H1 (cell line): Measurements from ENCODE around the gene PBX3.

Experiments
- ATF2 ChIP-seq: IDR thresholded peaks from 2 replicates; pipeline ENCODE4 v1.6.1; 2012; ENCODE audit warnings: low read length, inconsistent platforms
- KDM1A ChIP-seq: fragments of 200-600, 300-600 bp; sonication (generic); IDR thresholded peaks from 2 replicates; pipeline ENCODE4 v1.7.1; 2016; ENCODE audit warnings: mild to moderate bottlenecking, low read length, borderline replicate concordance
- RBBP5 ChIP-seq: IDR thresholded peaks from 2 replicates; pipeline ENCODE4 v1.7.1; 2012; ENCODE audit warnings: low read depth, mild to moderate bottlenecking, inconsistent platforms, low read length, moderate library complexity, borderline replicate concordance
- TF ChIP-seq, protein P1 (sequence below), 3 experiments: IDR thresholded peaks; 1 replicate in 2 of 3; 2 replicates in 1 of 3; pipeline versions ENCODE4 v1.5.1 to v1.6.1; 2011; ENCODE audit warnings: low read length in 3 of 3, mild to moderate bottlenecking in 3 of 3, inconsistent platforms in 2 of 3, low read depth in 1 of 3, moderate library complexity in 1 of 3; ENCODE audit not compliant: insufficient read depth in 1 of 3; ENCODE audit errors: control extremely low read depth in 1 of 3

- TF ChIP-seq, protein P1, sequence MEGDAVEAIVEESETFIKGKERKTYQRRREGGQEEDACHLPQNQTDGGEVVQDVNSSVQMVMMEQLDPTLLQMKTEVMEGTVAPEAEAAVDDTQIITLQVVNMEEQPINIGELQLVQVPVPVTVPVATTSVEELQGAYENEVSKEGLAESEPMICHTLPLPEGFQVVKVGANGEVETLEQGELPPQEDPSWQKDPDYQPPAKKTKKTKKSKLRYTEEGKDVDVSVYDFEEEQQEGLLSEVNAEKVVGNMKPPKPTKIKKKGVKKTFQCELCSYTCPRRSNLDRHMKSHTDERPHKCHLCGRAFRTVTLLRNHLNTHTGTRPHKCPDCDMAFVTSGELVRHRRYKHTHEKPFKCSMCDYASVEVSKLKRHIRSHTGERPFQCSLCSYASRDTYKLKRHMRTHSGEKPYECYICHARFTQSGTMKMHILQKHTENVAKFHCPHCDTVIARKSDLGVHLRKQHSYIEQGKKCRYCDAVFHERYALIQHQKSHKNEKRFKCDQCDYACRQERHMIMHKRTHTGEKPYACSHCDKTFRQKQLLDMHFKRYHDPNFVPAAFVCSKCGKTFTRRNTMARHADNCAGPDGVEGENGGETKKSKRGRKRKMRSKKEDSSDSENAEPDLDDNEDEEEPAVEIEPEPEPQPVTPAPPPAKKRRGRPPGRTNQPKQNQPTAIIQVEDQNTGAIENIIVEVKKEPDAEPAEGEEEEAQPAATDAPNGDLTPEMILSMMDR (IDR thresholded peaks at IDR 0.05; ENCODE audit: control extremely low read depth in 1 of 3, insufficient read depth in 1 of 3, low read depth in 1 of 3, low read length in 3 of 3) = no peak
- no peak for TF ChIP-seq KDM1A
- TF ChIP-seq RBBP5 = no peak
- no peak for TF ChIP-seq ATF2
Measured at GRCh38 chr9:125985142-125985997, 238.2 kb downstream of the PBX3 start.
